ENCODE results near the gene LPA.

The LPA gene

DNA sequence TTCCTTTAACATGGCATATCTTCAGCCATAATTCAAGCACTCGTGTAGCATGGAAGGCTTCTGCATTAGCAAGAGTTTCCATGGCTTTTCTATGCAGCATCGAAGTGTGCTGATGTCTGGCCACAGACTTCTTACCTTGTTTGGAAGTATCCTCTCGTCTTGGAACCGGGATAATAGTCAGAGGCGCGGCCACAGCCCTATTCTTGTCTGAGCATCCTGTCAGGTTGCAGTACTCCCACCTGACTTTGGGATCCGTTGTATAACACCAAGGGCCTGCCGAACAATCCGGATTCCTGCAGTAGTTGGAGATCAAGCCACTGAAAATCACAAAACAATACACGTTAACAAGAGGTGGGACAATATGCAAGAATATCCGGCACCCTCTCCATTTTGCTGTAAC lies 177.0 kb downstream of the LPA start:
- no peak for DNase-seq (ENCODE audit: low read depth)
- no peak overlapping the region for H3K4me3 ChIP-seq (ENCODE audit: low read depth, low read length)
- TF ChIP-seq, protein P1, sequence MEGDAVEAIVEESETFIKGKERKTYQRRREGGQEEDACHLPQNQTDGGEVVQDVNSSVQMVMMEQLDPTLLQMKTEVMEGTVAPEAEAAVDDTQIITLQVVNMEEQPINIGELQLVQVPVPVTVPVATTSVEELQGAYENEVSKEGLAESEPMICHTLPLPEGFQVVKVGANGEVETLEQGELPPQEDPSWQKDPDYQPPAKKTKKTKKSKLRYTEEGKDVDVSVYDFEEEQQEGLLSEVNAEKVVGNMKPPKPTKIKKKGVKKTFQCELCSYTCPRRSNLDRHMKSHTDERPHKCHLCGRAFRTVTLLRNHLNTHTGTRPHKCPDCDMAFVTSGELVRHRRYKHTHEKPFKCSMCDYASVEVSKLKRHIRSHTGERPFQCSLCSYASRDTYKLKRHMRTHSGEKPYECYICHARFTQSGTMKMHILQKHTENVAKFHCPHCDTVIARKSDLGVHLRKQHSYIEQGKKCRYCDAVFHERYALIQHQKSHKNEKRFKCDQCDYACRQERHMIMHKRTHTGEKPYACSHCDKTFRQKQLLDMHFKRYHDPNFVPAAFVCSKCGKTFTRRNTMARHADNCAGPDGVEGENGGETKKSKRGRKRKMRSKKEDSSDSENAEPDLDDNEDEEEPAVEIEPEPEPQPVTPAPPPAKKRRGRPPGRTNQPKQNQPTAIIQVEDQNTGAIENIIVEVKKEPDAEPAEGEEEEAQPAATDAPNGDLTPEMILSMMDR (conservative IDR thresholded peaks at IDR 0.05; ENCODE audit: low read depth, low read length), result no peak

Measured in choroid plexus epithelial cell (primary cell).